IgD-negative memory B cell (primary cell): Measurements from ENCODE around the gene FNIP2. TPM values are rescaled to one million over a fixed set of nuclear protein-coding genes. Genes with fewer than 3 reads are reported as not detected.

ENCODE experiments used
- H3K27ac Mint-ChIP-seq, 3 donors: one replicate each; pipeline ENCODE4 v1.8.0; 2020 to 2022; ENCODE audit warnings: mild to moderate bottlenecking in 3 of 3, mixed read lengths in 3 of 3, moderate library complexity in 1 of 3
- H3K27me3 Mint-ChIP-seq: one replicate; pipeline ENCODE4 v1.8.0; 2021; ENCODE audit warnings: mixed read lengths
- H3K36me3 Mint-ChIP-seq: one replicate; pipeline ENCODE4 v1.8.0; 2020; ENCODE audit warnings: mild to moderate bottlenecking, mixed read lengths
- H3K4me1 Mint-ChIP-seq, 3 donors: one replicate each; pipeline ENCODE4 v1.8.0; 2020 to 2022; ENCODE audit warnings: mixed read lengths in 3 of 3, mild to moderate bottlenecking in 1 of 3
- H3K4me3 Mint-ChIP-seq, 4 donors: one replicate each; pipeline ENCODE4 v1.8.0; 2020 to 2022; ENCODE audit warnings: mild to moderate bottlenecking in 4 of 4, mixed read lengths in 4 of 4, moderate library complexity in 3 of 4
- H3K9me3 Mint-ChIP-seq, 3 donors: one replicate each; pipeline ENCODE4 v1.8.0; 2020 to 2021; ENCODE audit warnings: mixed read lengths in 3 of 3, mild to moderate bottlenecking in 1 of 3
- polyA plus RNA-seq: library from polyadenylated mRNA; unstranded; fragments of 300-500 nt; fragmentation: Illumina TruSeq; gene quantifications from one replicate; pipeline ENCODE4 v1.2.3, GENCODE V29; 2021

FNIP2 gene
- polyA plus RNA-seq, 1 donor from 2014 or later, result 0.06 TPM

- H3K4me3 Mint-ChIP-seq, result no peak overlapping the region
- H3K4me1 Mint-ChIP-seq, result no peaks in the 10 kb centered on the region
- H3K36me3 Mint-ChIP-seq, result no peaks in the 10 kb centered on the region
- H3K9me3 Mint-ChIP-seq, result no peaks in the 10 kb centered on the region
- H3K27me3 Mint-ChIP-seq, result peaks cover 14% of the 10 kb centered on the region
- H3K27ac Mint-ChIP-seq, result no peak overlapping the region
These were observed 72.7 kb downstream of the FNIP2 start for GRCh38 chr4:158841540-158841939.

GRCh38 chr4:158845311-158846041, 76.7 kb downstream of the FNIP2 start:
- Mint-ChIP-seq H3K36me3 (no peaks in the 10 kb centered on the region), H3K4me3 (no peak overlapping the region), H3K9me3 (no peaks in the 10 kb centered on the region), H3K27ac (no peak overlapping the region), H3K4me1 (no peaks in the 10 kb centered on the region), H3K27me3 (peaks cover 14% of the 10 kb centered on the region)

GRCh38 chr4:158847535-158847934, 78.7 kb downstream of the FNIP2 start:
- no peaks in the 10 kb centered on the region for H3K9me3 Mint-ChIP-seq
- H3K36me3 Mint-ChIP-seq, result no peaks in the 10 kb centered on the region
- no peak overlapping the region for H3K4me3 Mint-ChIP-seq
- H3K4me1 Mint-ChIP-seq, result peaks cover 0 to 1% (median 0%) of the 10 kb centered on the region in 3 donors
- no peak overlapping the region for H3K27ac Mint-ChIP-seq
- peaks cover 10% of the 10 kb centered on the region for H3K27me3 Mint-ChIP-seq

GRCh38 chr4:158849681-158850080, 80.9 kb downstream of the FNIP2 start:
- no peaks in the 10 kb centered on the region for H3K9me3 Mint-ChIP-seq
- H3K27ac Mint-ChIP-seq, result no peak overlapping the region
- H3K27me3 Mint-ChIP-seq, result peaks cover 5% of the 10 kb centered on the region
- no peak overlapping the region for H3K4me3 Mint-ChIP-seq
- peaks cover 0 to 1% (median 0%) of the 10 kb centered on the region in 3 donors for H3K4me1 Mint-ChIP-seq
- H3K36me3 Mint-ChIP-seq, result no peaks in the 10 kb centered on the region

- peaks cover 0 to 1% (median 0%) of the 10 kb centered on the region in 3 donors for H3K4me1 Mint-ChIP-seq
- H3K27me3 Mint-ChIP-seq, result peaks cover 5% of the 10 kb centered on the region
- H3K9me3 Mint-ChIP-seq, result no peaks in the 10 kb centered on the region
- H3K27ac Mint-ChIP-seq, result no peak overlapping the region
- no peak overlapping the region for H3K4me3 Mint-ChIP-seq
- no peaks in the 10 kb centered on the region for H3K36me3 Mint-ChIP-seq
These were observed 81.5 kb downstream of the FNIP2 start for GRCh38 chr4:158850371-158850770.

GRCh38 chr4:158850800-158851644, 82.2 kb downstream of the FNIP2 start:
- Mint-ChIP-seq H3K27ac (no peak overlapping the region), H3K27me3 (peaks cover 7% of the 10 kb centered on the region), H3K4me3 (no peak overlapping the region), H3K9me3 (no peaks in the 10 kb centered on the region), H3K36me3 (no peaks in the 10 kb centered on the region), H3K4me1 (peaks cover 0 to 1% (median 0%) of the 10 kb centered on the region in 3 donors)

GRCh38 chr4:158854236-158854635, 85.4 kb downstream of the FNIP2 start:
- no peaks in the 10 kb centered on the region for H3K9me3 Mint-ChIP-seq
- H3K4me1 Mint-ChIP-seq, result peaks cover 0 to 1% (median 0%) of the 10 kb centered on the region in 3 donors
- H3K36me3 Mint-ChIP-seq, result no peaks in the 10 kb centered on the region
- no peak overlapping the region for H3K27ac Mint-ChIP-seq
- peaks cover 7% of the 10 kb centered on the region for H3K27me3 Mint-ChIP-seq
- H3K4me3 Mint-ChIP-seq, result no peak overlapping the region

- Mint-ChIP-seq H3K4me1 (peaks cover 5 to 8% (median 8%) of the 10 kb centered on the region in 3 donors), H3K27ac (no peak overlapping the region), H3K4me3 (no peak overlapping the region), H3K36me3 (no peaks in the 10 kb centered on the region), H3K9me3 (no peaks in the 10 kb centered on the region), H3K27me3 (peaks cover 18% of the 10 kb centered on the region)
These were observed 88.0 kb downstream of the FNIP2 start for GRCh38 chr4:158856852-158857251.

GRCh38 chr4:158857951-158858350, 89.1 kb downstream of the FNIP2 start:
- H3K27me3 Mint-ChIP-seq, result peaks cover 18% of the 10 kb centered on the region
- H3K9me3 Mint-ChIP-seq, result no peaks in the 10 kb centered on the region
- no peaks in the 10 kb centered on the region for H3K36me3 Mint-ChIP-seq
- no peak overlapping the region for H3K27ac Mint-ChIP-seq
- H3K4me3 Mint-ChIP-seq, result no peak overlapping the region
- peaks cover 5 to 9% (median 8%) of the 10 kb centered on the region in 3 donors for H3K4me1 Mint-ChIP-seq

GRCh38 chr4:158858410-158859199, 89.8 kb downstream of the FNIP2 start:
- Mint-ChIP-seq H3K27ac (no peak overlapping the region), H3K4me3 (no peak overlapping the region), H3K4me1 (peaks cover 5 to 9% (median 8%) of the 10 kb centered on the region in 3 donors), H3K9me3 (no peaks in the 10 kb centered on the region), H3K36me3 (no peaks in the 10 kb centered on the region), H3K27me3 (peaks cover 21% of the 10 kb centered on the region)

- H3K27me3 Mint-ChIP-seq, result peaks cover 24% of the 10 kb centered on the region
- H3K4me3 Mint-ChIP-seq, result no peak overlapping the region
- H3K4me1 Mint-ChIP-seq, result peaks cover 5 to 9% (median 8%) of the 10 kb centered on the region in 3 donors
- no peaks in the 10 kb centered on the region for H3K36me3 Mint-ChIP-seq
- H3K9me3 Mint-ChIP-seq, result no peaks in the 10 kb centered on the region
- H3K27ac Mint-ChIP-seq, result no peak overlapping the region
These were observed 90.8 kb downstream of the FNIP2 start for GRCh38 chr4:158859661-158860060.

GRCh38 chr4:158860856-158861255, 92.0 kb downstream of the FNIP2 start:
- Mint-ChIP-seq H3K36me3 (no peaks in the 10 kb centered on the region), H3K27me3 (peaks cover 25% of the 10 kb centered on the region), H3K27ac (no peak overlapping the region)

GRCh38 chr4:158861281-158861680, 92.5 kb downstream of the FNIP2 start:
- Mint-ChIP-seq H3K36me3 (no peaks in the 10 kb centered on the region), H3K27me3 (peaks cover 27% of the 10 kb centered on the region), H3K27ac (no peak overlapping the region)

More at GRCh38 chr4:158860856-158861255, 92.0 kb downstream of the FNIP2 start:
- peaks cover 5 to 9% (median 8%) of the 10 kb centered on the region in 3 donors for H3K4me1 Mint-ChIP-seq
- H3K9me3 Mint-ChIP-seq, result no peaks in the 10 kb centered on the region
- H3K4me3 Mint-ChIP-seq, result no peak overlapping the region

GRCh38 chr4:158861766-158862165, 92.9 kb downstream of the FNIP2 start:
- H3K36me3 Mint-ChIP-seq, result no peaks in the 10 kb centered on the region

More at GRCh38 chr4:158861281-158861680, 92.5 kb downstream of the FNIP2 start:
- Mint-ChIP-seq H3K9me3 (no peaks in the 10 kb centered on the region), H3K4me3 (no peak overlapping the region), H3K4me1 (peaks cover 5 to 9% (median 8%) of the 10 kb centered on the region in 3 donors)

GRCh38 chr4:158863296-158863695, 94.5 kb downstream of the FNIP2 start:
- no peaks in the 10 kb centered on the region for H3K36me3 Mint-ChIP-seq
- no peak overlapping the region for H3K27ac Mint-ChIP-seq
- H3K4me3 Mint-ChIP-seq, result no peak overlapping the region
- H3K9me3 Mint-ChIP-seq, result no peaks in the 10 kb centered on the region
- H3K4me1 Mint-ChIP-seq, result peaks cover 5 to 9% (median 8%) of the 10 kb centered on the region in 3 donors
- H3K27me3 Mint-ChIP-seq, result peaks cover 41% of the 10 kb centered on the region

More at GRCh38 chr4:158861766-158862165, 92.9 kb downstream of the FNIP2 start:
- Mint-ChIP-seq H3K27me3 (peaks cover 27% of the 10 kb centered on the region), H3K27ac (no peak overlapping the region), H3K4me1 (peaks cover 5 to 9% (median 8%) of the 10 kb centered on the region in 3 donors), H3K4me3 (peak overlapping the region in 1 of 4 donors; percentile 15), H3K9me3 (no peaks in the 10 kb centered on the region)
